IPS DF 4.7 (cell line): ENCODE results near the gene ORC6.
"Not testable (repeated sequence)": the region's sequence is repeated elsewhere in the genome, so short reads cannot be mapped to it uniquely, and the experiment has no call there.

Source experiments
- DNase-seq: peaks from one replicate; pipeline ENCODE4 v3.0.0-alpha.2; 2013; ENCODE audit warnings: low spot score; ENCODE audit errors: extremely low read depth

Gene ORC6, protein sequence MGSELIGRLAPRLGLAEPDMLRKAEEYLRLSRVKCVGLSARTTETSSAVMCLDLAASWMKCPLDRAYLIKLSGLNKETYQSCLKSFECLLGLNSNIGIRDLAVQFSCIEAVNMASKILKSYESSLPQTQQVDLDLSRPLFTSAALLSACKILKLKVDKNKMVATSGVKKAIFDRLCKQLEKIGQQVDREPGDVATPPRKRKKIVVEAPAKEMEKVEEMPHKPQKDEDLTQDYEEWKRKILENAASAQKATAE

DNA sequence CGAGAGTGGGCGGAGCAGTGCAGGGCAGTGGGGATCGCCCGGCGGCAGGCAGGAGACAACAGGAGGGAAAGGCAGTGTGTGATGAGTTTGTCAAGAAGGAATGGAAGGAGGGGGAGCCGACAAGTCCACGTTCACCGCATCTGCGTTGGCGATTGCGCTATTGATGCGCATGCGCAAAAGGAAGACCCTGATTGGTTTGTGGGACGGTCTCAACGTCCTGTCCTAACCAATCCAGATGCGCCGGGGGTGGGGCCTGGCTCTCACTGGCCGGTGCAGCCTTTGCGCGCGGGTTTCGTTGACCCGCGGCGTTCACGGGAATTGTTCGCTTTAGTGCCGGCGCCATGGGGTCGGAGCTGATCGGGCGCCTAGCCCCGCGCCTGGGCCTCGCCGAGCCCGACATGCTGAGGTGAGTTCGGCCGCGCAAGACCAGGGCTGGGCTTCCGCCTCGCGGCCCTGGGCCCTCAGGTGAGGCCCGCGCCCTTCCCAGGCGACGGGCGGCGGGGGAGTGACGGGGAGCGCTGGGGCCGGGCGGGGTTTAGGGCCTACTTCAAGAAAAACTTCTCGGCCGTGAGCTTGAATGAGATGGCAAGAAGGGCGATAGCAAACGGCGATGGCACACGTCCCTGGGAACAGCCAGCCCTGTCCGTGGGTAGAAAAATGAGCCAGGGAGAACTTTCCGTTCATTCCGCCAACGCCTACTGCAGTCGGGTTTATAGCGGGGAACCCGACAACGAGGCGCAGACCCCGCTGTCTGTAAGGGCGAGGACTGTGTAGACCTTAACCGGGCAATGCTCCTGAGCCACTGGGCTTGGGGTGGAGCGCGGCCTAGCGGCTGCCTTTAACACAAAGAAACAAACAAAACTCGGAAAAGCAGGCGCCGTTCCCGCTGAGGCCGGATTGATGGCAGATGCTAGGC lies at the start of gene ORC6:
ORC6 (plus strand) TSS at position 295 of the 916 bp plus-strand sequence; CDS start at position 342, 47 bp downstream.
- DNase-seq = peak; percentile 66

DNA sequence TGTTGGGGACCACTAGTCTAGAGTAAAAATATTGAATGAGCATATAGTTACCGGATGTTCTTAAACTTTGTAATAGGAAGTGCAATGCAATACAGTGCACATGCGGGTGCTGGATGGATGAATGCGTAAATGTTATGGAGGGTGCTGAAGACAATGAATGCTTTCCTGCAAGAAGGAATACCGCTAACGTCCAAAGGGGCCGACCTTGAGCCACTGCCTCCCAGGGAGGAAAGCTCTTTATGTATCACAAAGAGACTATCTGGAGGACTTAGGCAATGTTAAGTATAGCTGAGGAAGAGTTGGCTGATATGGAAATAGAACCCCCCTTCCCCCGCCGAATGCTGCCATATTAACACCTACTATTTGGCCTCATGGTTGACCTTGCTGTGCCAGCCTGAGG lies 40.8 kb upstream of the ORC6 start:
- no peak for DNase-seq

DNA sequence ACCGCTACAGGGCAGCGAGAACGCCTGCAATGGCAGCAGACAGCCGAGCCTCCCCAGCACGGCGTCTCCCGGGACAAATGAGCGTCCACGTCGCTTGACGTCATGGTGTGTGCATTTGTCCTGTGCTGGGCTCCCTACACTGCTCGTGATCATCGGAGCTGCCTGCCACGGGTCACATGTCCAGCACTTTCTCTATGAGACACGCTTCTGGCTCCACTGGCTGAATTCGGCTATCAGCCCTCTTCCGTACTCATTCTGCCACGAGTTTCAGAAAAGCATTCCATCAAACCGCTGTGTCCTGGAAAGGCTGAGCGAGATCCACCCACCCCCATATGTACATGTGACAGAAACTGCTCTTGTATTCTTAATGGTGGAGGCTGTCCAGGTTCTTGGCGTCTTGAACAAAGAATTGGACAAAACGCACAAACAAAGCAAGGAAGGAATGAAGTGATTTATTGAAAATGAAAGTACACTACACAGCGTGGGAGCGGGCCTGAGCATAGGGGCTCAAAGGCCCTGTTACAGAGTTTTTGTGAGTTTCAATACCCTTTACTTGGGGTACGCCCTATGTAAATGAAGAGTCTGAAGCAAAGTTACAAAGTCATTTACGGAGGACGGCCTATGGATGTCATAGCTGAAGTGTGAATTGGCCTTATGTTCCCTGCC lies 39.7 kb upstream of the ORC6 start:
- no peak for DNase-seq

DNA sequence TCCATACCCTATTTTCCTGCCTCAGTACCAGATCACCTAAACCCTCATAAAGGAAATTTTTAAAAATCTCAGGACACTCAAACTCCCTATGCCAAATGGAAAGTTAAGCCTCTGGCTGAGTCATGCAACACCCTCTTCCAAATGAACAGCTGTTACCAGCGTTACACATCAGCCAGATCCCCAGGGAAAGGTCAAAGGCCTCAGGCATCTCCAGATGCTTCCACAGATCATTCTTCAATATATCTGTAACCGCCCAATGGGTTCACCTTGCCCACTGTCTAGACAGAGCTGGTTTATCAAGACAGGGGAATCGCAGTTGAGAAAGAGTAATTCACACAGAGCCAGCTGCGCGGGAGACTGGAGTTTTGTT lies 39.2 kb upstream of the ORC6 start:
- DNase-seq = no peak

DNA sequence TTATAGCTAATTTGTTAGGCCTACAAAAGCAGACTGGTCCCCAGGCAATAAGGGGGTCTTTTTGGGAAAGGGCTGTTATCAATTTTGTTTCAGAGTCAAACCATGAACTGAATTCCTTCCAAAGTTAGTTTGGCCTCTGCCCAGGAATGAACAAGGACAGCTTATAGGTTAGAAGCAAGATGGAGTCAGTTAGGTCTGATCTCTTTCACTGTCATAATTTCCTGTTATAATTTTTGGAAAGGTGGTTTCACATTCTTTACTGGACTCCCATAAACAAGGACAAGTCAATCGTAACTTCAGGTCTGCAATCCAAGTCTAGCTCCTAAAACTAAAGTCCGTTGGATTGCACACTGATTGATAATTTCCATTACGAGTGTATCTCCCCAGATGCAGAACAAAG lies 38.2 kb upstream of the ORC6 start:
- no peak for DNase-seq

DNA sequence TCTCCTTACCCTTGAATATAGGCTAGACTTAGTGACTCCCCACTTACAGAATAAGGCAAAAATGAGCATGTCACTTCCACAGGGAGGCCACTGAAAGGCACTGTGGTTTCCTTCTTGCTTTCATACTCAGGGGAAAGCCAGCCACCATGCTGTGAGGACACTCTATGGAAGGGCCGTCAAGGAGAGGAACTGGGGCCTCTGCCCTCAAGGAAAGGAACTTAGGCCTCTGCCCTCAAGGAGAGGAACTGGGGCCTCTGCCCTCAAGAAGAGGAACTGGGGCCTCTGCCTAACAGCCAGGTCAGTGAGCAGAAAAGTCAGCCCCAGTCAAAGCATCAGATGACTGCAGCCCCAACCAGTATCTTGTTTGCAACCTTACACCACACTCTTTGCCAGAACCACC lies 30.5 kb upstream of the ORC6 start:
- DNase-seq = no peak

DNA sequence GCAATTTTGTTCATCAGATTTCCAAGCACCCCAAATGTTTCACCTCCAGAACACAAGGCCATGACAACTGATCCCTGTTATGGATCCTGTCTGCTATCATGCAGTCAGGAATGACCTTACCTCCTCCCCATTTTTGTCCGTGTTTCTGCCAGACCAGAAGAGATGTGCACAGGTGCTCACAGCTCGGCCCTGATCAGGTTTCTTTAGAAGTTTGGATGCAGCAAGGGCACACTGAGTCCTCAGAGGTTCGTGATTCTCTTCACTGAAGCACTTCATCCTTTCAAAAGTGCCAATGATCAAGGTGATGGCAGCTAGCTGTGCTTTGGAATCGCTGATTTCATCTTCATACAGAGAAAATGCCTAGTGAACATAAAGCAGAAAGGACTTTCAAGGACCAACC lies 27.3 kb upstream of the ORC6 start:
- DNase-seq = no peak

DNA sequence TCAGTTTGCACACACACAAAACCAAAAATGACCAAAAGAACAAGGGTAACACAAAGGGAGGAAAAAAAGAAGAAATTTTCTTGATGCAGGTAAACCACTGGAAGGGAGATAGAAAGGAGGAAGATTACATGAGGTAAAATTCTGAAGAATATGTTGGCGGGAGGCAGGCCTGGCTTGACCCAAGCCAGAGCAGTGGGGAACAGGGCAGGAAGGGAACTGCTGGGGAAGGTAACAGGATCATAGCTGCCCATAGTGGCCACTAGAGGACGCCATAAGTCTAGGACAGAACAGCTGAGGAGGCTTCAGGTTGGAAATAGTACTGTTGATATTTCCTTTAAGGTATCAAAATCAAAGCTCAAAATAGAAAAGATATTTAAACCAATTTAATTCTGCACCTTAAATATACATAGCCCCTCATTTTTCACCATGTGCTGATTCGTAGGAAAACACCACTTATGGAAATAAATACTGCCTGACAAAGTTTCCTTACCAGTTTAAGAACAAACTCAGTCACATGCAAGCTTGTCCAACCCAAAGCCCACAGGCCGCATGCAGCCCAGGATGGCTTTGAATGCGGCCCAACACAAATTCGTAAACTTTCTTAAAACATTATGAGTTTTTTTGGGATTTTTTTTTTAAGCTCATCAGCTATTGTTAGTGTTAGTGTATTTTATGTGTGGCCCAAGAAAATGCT lies 16.0 kb upstream of the ORC6 start:
- DNase-seq = peak; percentile 69

DNA sequence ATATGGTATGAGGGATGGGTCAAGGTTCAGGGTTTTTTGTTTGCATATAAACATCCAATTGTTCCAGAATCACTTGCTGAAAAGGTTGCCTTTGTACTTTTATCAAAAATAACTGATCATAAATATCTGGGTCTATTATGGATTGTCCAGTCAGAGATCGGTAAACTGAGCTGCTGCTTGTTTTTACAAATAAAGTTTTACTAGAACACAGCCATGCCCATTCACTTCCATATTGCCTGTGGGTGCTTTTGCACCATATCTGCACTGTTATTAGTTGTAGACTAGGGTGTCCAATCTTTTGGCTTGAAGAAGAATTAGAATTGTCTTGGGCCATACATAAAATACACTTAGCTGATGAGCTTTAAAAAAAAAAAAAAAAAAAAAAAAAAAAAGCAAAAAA lies 11.5 kb upstream of the ORC6 start:
- DNase-seq = not testable (repeated sequence)

DNA sequence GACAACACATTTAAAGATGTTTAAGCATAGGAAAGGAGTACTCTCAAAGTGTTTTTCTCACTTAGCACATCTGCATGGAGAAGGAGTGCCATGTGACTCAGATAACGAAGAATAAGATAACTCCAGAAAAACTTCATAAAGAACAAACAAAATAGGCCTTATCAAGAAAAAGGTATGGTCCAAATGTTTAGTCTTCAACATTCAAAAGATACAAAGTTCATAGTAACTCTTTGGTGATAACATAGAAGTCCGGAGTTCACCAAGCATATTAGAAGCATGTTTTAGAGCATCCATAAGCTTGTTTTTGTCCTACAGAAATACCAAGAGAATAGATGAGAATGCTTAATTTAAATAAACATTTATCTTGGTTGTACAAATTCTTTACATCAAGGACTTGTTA lies 7.6 kb upstream of the ORC6 start:
- not testable (repeated sequence) for DNase-seq

DNA sequence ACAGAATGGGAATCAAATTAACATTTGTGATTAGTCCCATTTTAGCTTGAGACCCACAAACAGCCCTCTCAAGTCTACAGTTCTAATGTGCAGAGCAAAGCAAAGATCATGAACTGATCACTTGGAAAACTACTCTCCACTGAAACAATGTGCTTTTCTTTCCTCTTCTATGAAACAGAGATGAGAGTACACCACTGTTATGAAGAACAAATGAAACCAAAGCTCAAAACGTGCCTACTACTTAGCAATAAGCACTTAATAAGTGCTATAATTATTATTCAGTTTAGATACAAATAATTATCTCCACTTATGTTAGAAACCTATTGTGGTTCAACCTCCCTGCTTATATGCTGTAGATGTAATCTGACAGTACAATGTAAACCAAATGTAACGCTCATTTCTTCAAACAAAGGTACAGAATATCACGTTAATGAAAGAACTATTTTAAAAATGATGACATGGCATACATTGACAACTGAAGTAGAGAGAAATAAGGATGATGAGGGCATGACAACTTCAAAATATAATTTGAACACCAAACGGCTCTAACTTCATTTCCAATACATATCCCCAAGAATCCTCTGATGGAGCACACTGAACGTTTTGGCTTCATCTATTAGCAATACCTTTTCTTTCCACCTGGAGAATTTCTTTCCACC lies 2.5 kb upstream of the ORC6 start:
- DNase-seq = no peak

DNA sequence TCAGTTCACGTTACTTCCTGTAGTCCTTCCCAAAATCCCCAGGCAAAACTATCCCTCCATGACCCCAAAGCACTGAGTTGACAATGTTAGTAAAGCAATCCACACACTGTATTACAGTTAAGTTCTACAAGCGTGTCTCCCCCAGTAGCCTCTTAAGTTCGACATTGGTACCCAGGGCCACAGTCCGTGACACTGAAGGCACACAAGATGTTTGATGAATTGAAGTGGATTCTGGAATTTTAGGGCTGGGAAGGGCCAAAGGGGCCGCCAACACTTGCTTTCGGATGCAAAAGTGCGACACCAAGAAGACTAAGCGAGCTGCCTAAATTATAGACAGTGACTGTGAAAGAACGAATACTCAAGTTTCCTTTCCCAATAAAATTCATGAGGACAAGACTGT lies 2.0 kb upstream of the ORC6 start:
- DNase-seq = no peak

DNA sequence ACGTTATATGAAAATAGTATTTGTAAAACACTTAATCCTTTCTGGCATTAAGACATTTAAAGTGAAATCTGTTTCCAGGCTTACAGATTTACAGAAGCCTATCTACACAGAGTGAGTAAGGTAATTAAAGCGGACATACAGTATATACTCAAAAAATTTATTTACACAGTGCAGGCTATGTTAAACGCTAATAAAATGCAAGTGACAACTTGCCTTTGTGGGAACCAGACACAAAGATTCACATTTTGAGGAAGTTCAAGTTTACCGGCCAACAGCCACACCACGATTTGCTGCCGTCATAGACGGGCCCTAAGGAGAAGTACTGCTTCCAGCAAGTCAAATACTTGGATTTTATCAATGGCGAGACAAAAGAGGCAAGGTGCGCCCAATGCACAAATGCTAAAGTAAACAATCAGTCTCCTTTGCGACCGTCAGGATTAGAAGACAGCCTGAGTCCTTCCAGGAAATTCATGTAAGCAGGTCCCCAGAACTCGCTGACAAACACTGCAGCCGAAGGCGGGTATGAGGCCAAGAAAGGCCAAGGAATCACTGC lies 1.3 kb upstream of the ORC6 start:
- DNase-seq = no peak

DNA sequence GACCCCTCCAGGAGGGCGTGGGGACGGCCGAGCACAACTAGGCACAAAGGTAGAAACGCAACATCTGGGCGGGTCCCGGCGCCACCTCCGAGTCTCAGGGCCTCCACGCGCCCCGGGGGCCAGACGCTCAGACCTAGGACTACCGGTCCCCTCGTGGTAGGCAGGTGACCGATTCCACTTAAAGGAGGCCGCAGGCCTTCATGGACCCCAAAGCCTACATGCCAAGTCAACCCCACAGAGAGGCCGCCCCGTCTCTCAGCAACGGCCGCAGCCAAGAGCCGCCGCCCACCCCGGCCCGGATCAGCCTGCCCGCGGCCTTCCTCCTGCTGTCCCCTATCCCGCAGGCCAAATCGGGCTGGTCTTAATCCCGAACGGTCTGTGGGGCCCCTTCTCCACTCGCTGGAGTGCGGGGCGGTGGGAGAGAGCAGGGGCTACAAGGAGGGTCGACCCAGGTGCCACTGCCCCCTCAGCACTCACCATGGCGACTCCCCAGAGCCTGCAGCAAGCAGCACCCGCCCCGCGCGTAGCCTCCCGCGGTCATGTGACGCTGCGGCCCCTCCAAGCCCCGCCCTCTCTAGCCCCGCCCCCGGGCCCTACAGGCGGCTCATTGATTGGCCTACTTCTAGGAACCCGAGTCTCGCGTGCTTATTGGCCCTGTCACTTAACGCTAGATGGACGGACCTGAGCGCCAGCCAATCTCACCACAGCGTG lies 650 bp upstream of the ORC6 start, which contains the start of gene VPS35:
VPS35 (minus strand) TSS at position 525 of the 711 bp plus-strand sequence; CDS start at position 480, 45 bp downstream.
- peak; percentile 76 for DNase-seq

DNA sequence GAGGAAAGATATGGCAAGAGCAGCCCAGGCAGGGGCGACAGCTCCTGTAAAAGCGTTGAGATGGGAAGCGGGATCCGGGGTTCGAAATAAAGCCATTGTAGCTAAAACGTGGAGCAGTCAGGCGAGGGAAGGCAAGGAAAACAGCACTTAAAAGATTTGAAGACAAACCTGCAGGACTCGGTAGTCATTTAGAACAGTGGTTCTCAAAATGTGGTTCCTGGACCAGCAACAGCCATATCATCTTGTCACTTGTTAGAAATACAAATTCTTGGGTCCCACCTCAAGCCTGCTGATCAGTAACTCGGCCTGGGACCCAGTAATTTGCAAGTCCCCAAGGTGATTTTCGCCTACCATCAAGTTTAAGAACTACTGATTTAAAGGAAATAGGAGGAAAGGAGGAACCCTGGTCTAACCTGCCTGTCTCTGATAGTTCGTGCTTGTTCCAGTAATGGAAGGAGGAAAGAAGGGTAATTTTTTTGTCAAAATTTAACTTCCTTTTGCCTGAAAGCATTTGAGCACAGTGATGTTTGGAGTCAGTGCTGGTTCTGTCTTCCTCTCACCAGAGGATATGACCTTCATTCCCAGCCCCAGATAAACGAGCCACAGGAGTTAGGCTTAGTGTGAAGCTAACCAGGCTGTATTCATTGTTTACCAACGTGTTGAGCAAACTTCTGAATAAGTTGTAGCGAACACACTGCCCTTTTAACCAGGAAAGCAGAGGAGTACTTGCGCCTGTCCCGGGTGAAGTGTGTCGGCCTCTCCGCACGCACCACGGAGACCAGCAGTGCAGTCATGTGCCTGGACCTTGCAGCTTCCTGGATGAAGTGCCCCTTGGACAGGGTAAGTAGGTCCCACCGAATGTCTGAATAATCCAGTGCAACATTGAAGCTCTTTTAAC lies 1.1 kb downstream of the ORC6 start:
- no peak for DNase-seq

DNA sequence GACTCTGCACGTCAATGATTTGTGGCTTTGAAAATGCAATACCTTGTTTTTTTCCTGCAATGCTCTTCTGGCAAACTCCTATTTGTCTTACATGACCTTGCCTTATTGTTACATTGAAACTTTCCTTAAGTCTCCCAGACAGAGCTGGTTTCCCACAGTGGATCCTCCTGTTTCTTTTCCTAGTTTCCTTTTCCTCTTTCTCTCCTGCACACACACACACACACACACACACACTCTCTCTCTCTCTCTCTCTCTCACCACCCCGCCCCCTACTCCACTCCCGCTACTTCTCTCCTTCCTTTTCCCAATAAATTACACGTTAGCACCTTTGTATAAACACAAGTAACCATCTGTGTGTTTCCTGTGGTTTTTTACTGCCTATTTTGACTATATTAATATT lies 2.3 kb downstream of the ORC6 start:
- no peak for DNase-seq

DNA sequence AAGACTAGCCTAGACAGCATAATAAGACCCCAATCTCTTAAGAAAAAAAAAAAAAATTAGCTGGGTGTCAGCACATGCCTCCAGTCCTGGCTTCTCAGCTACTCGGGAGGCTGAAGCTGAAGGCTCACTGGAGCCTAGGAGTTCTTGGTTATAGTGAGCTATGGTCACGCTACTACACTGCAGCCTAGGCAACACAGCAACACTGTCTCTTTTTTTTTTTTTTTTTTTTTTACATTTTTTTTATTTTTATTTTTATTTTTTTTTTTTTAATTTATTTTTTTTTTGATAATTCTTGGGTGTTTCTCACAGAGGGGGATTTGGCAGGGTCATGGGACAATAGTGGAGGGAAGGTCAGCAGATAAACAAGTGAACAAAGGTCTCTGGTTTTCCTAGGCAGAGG lies 4.1 kb downstream of the ORC6 start:
- DNase-seq = no peak

DNA sequence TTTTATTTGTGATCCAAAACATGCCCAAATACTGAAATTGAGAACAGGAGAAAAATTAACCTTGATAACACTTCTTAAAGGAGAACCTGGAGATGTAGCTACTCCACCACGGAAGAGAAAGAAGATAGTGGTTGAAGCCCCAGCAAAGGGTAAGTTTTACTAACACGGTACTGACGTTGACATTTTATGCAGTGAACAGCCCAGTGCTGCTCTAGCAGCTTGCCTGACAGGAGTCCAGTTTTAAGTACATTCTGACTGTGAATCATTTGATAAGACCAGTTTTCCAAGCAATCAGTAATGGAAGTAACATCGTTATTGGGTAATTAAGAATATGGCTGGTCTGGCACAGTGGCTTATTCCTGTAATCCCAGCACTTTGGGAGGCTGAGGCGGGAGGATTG lies 6.5 kb downstream of the ORC6 start:
- no peak for DNase-seq

DNA sequence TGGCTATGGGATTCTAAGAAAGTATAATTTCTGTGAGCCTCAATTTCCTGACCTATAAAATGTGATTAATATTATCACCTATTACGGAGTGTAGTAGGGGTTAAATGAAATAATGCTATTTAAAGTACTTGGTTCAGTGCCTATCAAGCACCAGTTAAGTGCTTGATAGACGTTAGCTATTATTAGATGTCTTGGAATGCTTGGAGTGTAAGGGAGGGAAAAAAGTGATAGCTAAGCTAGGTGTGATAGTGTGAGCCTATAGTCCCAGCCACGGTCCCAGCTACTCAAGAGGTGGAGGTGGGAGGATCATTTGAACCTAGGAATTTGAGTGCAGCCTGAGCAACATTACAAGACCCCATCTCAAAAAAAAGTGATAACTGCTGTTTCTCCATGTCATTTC lies 7.5 kb downstream of the ORC6 start:
- DNase-seq = no peak
